SK-N-SH treated with all-trans-retinoic acid at 6 μM for 48 hours (cell line): Measurements from ENCODE around the gene C4orf51.

Experiments
- ATAC-seq: fragments of 200-7000 bp; cut with Tn5 transposase; 3 replicates; pipeline ENCODE4 v1.9.1; 2020; ENCODE audit warnings: mild to moderate bottlenecking, moderate library complexity
- BACH2 ChIP-seq: fragments of 250-450 bp; sonication (Bioruptor Pico); IDR thresholded peaks from 2 replicates; pipeline ENCODE4 v1.9.0; 2021; ENCODE audit warnings: mild to moderate bottlenecking, borderline replicate concordance
- CREB5 ChIP-seq: fragments of 250-450 bp; sonication (Bioruptor Pico); IDR thresholded peaks from 2 replicates; pipeline ENCODE4 v1.5.1; 2020; ENCODE audit warnings: low read depth, mild to moderate bottlenecking, moderate library complexity
- CSDC2 ChIP-seq: fragments of 250-450 bp; sonication (Bioruptor Pico); IDR thresholded peaks from 2 replicates; pipeline ENCODE4 v1.5.0; 2020; ENCODE audit warnings: mild to moderate bottlenecking, moderate library complexity
- GLIS3 ChIP-seq: fragments of 250-450 bp; sonication (Bioruptor Pico); IDR thresholded peaks from 2 replicates; pipeline ENCODE4 v1.5.0; 2020; ENCODE audit warnings: mild to moderate bottlenecking, moderate library complexity
- ISL1 ChIP-seq: fragments of 250-450 bp; sonication (Bioruptor Pico); IDR thresholded peaks from 2 replicates; pipeline ENCODE4 v2.1.2; 2022; ENCODE audit warnings: mild to moderate bottlenecking, moderate library complexity
- PATZ1 ChIP-seq: fragments of 250-450 bp; sonication (Bioruptor Pico); IDR thresholded peaks from 2 replicates; pipeline ENCODE4 v1.8.0; 2020; ENCODE audit warnings: mild to moderate bottlenecking, moderate library complexity, borderline replicate concordance
- POU6F1 ChIP-seq: fragments of 250-450 bp; sonication (Bioruptor Pico); IDR thresholded peaks from 2 replicates; pipeline ENCODE4 v1.8.0; 2021; ENCODE audit warnings: low read depth, mild to moderate bottlenecking, moderate library complexity, borderline replicate concordance
- PPARA ChIP-seq: fragments of 250-450 bp; sonication (Bioruptor Pico); IDR thresholded peaks from 2 replicates; pipeline ENCODE4 v1.5.0; 2020; ENCODE audit warnings: mild to moderate bottlenecking, borderline replicate concordance
- TCF4 ChIP-seq: fragments of 250-450 bp; sonication (Bioruptor Pico); IDR thresholded peaks from 2 replicates; pipeline ENCODE4 v1.8.0; 2021; ENCODE audit warnings: mild to moderate bottlenecking, moderate library complexity, borderline replicate concordance
- TOX ChIP-seq: fragments of 250-450 bp; sonication (Bioruptor Pico); IDR thresholded peaks from 2 replicates; pipeline ENCODE4 v1.8.0; 2021; ENCODE audit warnings: mild to moderate bottlenecking, moderate library complexity, borderline replicate concordance
- TSHZ2 ChIP-seq: fragments of 250-450 bp; sonication (Bioruptor Pico); IDR thresholded peaks from 2 replicates; pipeline ENCODE4 v1.5.0; 2020; ENCODE audit warnings: mild to moderate bottlenecking, moderate library complexity
- ZC3H10 ChIP-seq: fragments of 250-450 bp; sonication (Bioruptor Pico); IDR thresholded peaks from 2 replicates; pipeline ENCODE4 v1.5.1; 2021; ENCODE audit warnings: mild to moderate bottlenecking, moderate library complexity
- ZFP30 ChIP-seq: fragments of 450-650 bp; formaldehyde crosslinking; IDR thresholded peaks from 2 replicates; pipeline ENCODE4 v1.5.0; 2022; ENCODE audit warnings: mild to moderate bottlenecking, moderate library complexity
- ZNF565 ChIP-seq: fragments of 450-650 bp; formaldehyde crosslinking; conservative IDR thresholded peaks from 2 replicates; pipeline ENCODE4 v1.5.0; 2020; ENCODE audit warnings: low read depth, mild to moderate bottlenecking, moderate library complexity
- ZNF8 ChIP-seq: fragments of 450-650 bp; formaldehyde crosslinking; IDR thresholded peaks from 2 replicates; pipeline ENCODE4 v1.5.0; 2020; ENCODE audit warnings: mild to moderate bottlenecking, moderate library complexity

C4orf51 gene

GRCh38 chr4:145732001-145732815, 52.3 kb downstream of the C4orf51 start:
- ATAC-seq: no peak
- no peak for TF ChIP-seq TSHZ2
- TF ChIP-seq TCF4: no peak
- no peak for TF ChIP-seq BACH2
- no peak for TF ChIP-seq ZNF8 (CRISPR knock-in tag)
- no peak for TF ChIP-seq ZNF565

GRCh38 chr4:145732895-145733880, 53.2 kb downstream of the C4orf51 start:
- peak; percentile 43; the same call in 1 of the 2 replicates for TF ChIP-seq GLIS3 (CRISPR knock-in tag)
- 0 out of 2 replicates have a peak, but pooled peaks have one; percentile 53 for TF ChIP-seq POU6F1
- no peak for TF ChIP-seq PATZ1 (CRISPR knock-in tag)
- TF ChIP-seq TCF4: peak; percentile 93
- TF ChIP-seq ZC3H10: 0 out of 2 replicates have a peak, but pooled peaks have one; percentile 46
- TF ChIP-seq CREB5 (CRISPR knock-in tag): 0 out of 2 replicates have a peak, but pooled peaks have one; percentile 64
- peak; percentile 53 for TF ChIP-seq ISL1 (CRISPR knock-in tag)
- TF ChIP-seq TOX (CRISPR knock-in tag): no peak
- TF ChIP-seq ZNF8 (CRISPR knock-in tag): no peak
- peak; percentile 82 for TF ChIP-seq TSHZ2
- 0 out of 2 replicates have a peak, but pooled peaks have one; percentile 48 for TF ChIP-seq CSDC2 (CRISPR knock-in tag)
- peak; percentile 74 for ATAC-seq

- ATAC-seq: no peak
- TF ChIP-seq ZNF565 (no peak), POU6F1 (no peak), ZFP30 (CRISPR knock-in tag) (no peak), PPARA (CRISPR knock-in tag) (no peak)
Observed at GRCh38 chr4:145734031-145734430, 54.1 kb downstream of the C4orf51 start.
